Cardiac fibroblast (primary cell): ENCODE results near the gene MRPL33.

Experiments used
- DNase-seq, 2 donors: peaks; one replicate each; pipeline versions ENCODE4 v3.0.0 to v3.0.0-alpha.2; 2010; ENCODE audit warnings: low read depth in 2 of 2
- H3K4me3 ChIP-seq, 2 donors: replicated peaks in 1 of 2; 1 replicate in 1 of 2; 2 replicates in 1 of 2; pipeline ENCODE4 v1.5.1; 2011; ENCODE audit warnings: low read depth in 2 of 2, low read length in 2 of 2, mild to moderate bottlenecking in 2 of 2, moderate library complexity in 1 of 2
- CTCF ChIP-seq: IDR thresholded peaks from one replicate; pipeline ENCODE4 v1.5.1; 2011; ENCODE audit warnings: low read depth, mild to moderate bottlenecking, low read length, inconsistent platforms

MRPL33 gene

GRCh38 chr2:27807476-27807875 is 36.0 kb downstream of the MRPL33 start:
- DNase-seq = peak; percentile 58 to 70
- peak; percentile 76 for TF ChIP-seq CTCF
- H3K4me3 ChIP-seq = no peak overlapping the region

DNA sequence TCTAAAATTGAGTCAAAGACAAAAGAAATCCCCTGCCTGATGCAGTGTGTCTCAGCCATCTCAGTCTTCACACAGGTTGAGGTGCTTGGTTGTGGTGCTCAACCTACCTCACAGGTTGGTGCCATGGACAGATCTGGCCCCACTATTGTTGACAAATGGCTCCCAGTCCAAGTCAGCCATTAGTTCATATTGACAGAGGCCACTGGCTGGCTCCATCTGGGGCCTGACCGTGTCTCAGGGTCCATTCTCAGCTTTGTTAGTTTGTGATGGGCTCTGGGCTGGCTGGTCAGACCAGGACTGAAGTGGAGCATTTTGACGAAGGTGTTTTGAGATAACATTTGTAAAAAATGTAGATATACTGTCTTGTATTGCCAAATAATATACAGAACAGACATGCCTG is 36.9 kb downstream of the MRPL33 start:
- TF ChIP-seq CTCF = no peak
- no peak for DNase-seq
- no peak overlapping the region for H3K4me3 ChIP-seq

- no peak overlapping the region for H3K4me3 ChIP-seq
- TF ChIP-seq CTCF = no peak
- no peak for DNase-seq
Measured at GRCh38 chr2:27808984-27809383, 37.5 kb downstream of the MRPL33 start.

GRCh38 chr2:27809761-27810241 is 38.3 kb downstream of the MRPL33 start:
- H3K4me3 ChIP-seq = no peak overlapping the region
- no peak for TF ChIP-seq CTCF
- DNase-seq = peak; percentile 54 to 95

- no peak overlapping the region for H3K4me3 ChIP-seq
- no peak for DNase-seq
- no peak for TF ChIP-seq CTCF
Measured at GRCh38 chr2:27810455-27810854, 38.9 kb downstream of the MRPL33 start.

DNA sequence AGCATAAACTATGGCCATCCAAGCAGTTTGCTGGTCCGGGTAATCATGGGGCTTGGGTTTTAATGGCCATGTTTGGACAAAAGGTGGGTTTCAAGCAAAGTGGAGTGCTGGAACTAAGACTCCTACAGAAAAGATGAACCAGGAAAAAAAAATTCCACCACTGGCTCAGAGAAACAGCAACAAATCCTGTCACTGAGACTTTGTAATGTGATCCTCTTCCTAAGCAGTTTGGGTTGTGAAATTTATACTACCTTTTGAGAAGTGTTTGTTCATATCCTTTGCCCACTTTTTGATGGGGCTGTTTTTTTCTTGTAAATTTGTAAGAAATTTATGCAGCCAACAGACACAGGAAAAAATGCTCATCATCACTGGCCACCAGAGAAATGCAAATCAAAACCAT is 40.2 kb downstream of the MRPL33 start:
- TF ChIP-seq CTCF = no peak
- no peak for DNase-seq

DNA sequence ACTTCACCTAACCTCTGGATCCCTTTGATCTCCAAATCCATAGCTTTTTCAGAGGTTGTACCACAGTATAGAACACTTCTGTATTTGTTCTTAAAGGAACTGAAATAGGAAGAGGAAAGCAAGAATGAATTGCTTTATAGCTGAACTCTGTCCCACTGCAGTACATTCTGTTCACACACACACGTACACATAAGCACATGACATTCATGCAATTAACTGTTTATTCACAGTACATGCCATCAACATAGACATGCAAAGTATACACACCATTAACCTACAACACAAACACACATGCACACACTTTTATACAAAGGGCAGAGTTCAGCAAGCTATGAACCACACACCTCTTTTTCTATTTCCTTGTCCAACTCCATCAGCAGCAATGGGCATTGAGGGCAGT is 43.2 kb downstream of the MRPL33 start:
- H3K4me3 ChIP-seq = no peak overlapping the region
- TF ChIP-seq CTCF = no peak
- no peak for DNase-seq

More for the DNA sequence above, 40.2 kb downstream of the MRPL33 start:
- H3K4me3 ChIP-seq = no peak overlapping the region
